ENCODE data around the gene BYSL. TPM values are rescaled to one million over a fixed set of nuclear protein-coding genes. Genes with fewer than 3 reads are reported as not detected.

The BYSL gene
- total and polyA plus RNA-seq, 10 of the 15 experiments (the other 5 are each of a cell fraction or from before 2014, with no cell fraction given), result 12.6 to 51.1 (median 33.0) TPM

DNA sequence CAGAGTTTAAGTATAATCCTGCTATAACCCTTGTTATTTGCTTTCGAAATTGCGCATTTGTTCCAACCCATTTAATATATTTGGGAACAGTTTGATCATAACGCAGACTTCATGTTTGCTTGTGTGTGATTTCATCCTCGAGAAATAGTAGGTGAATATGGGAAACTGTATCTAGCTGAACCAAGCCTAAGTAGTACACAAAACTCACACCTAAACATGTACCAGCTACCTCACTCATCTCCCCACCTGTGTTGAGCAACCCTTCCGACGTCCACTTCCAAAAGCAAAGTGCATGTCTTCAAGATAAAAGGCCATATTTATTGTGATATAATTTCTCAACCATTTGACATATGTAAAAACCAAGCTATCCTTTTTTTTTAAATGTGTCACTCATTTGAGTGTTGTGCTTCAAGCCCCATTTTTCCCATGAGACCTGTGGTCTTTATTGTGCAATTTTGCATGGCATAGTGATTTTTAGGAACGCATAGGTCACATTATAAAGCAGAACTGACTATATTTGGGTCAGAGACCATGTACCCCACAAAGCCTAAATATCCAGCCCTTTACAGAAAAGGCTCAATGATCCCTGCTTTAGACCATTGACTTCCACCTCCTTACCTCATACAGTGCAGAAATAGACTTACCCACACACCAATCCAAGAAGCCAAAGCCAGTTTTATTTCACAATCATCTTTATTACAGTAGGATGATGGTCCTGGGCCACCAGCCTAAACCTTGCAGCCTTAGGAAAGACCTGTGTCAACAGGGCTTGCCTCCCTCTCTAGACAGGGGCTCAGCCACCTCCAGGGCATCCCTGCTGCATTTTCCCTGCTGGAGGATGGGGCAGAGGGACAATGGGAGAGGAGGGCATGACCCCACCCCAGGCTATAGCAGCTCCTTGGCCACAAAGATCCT lies 13.2 kb downstream of the BYSL start:
- ChIA-PET POLR2A (interaction anchor here (1.6 kb wide), 1 partner anchor 91 kb away, joined by 4 read pairs; no protein-coding TSS in a partner anchor), CTCF (interaction anchor here (1.2 to 13.2 kb wide), 10 partner anchors 10 to 153 kb away, joined by 3 to 193 read pairs (median 7); partner anchors contain the start of genes BYSL, MED20 and TOMM6), RAD21 (ENCODE audit: unreplicated experiment) (interaction anchor here (0.9 to 3.4 kb wide), 3 partner anchors 13 to 133 kb away, joined by 3 to 24 read pairs (median 12); partner anchors contain the start of genes BYSL and MED20), SMC1A (ENCODE audit: uncharacterized antibody, unreplicated experiment) (interaction anchor here (1.6 to 12.4 kb wide), 3 partner anchors 14 to 110 kb away, joined by 6 to 138 read pairs (median 6); partner anchors contain the start of genes BYSL, MED20 and TAF8)
- Histone ChIP-seq H3K4me2 (ENCODE audit: control insufficient read depth, insufficient read depth) (no peak overlapping the region), H4K20me1 (ENCODE audit: control insufficient read depth, insufficient read depth) (peaks cover 2% of the 10 kb centered on the region; the same call in 1 of the 2 replicates), H3K9me3 (replicated peaks; ENCODE audit: control insufficient read depth, insufficient read depth, low read length) (no peaks in the 10 kb centered on the region), H3K27ac (ENCODE audit: control insufficient read depth, insufficient read depth) (no peak overlapping the region; the same call in 1 of the 2 replicates), H2AFZ (ENCODE audit: control insufficient read depth, low read depth, low read length) (no peak overlapping the region), H3K79me2 (ENCODE audit: control insufficient read depth, insufficient read depth, low read length) (peaks cover 15% of the 10 kb centered on the region), H3K4me1 (ENCODE audit: control insufficient read depth, insufficient read depth, low read length) (peaks cover 35% of the 10 kb centered on the region), H3K27me3 (replicated peaks in 1 of 2; ENCODE audit: control insufficient read depth in 2 of 2, insufficient read depth in 2 of 2, low read length in 1 of 2) (no peaks in the 10 kb centered on the region), H3K9ac (ENCODE audit: control insufficient read depth, insufficient read depth, low read length) (no peak overlapping the region; the same call in 1 of the 2 replicates), H3K4me3 (no peak overlapping the region), H3K36me3 (ENCODE audit: control insufficient read depth in 2 of 2, insufficient read depth in 2 of 2, low read length in 1 of 2) (peaks cover 31 to 38% of the 10 kb centered on the region in 2 experiments)
- FAIRE-seq (no peak), DNase-seq (ENCODE audit: low read depth, low spot score) (no peak), ATAC-seq (no peak)
- no TSS peak for BruUV-seq (replicated peaks)
- intact Hi-C loops (cut with micrococcal nuclease; ENCODE audit: unreplicated experiment) (no loop called here), in situ Hi-C loops (cut with MboI) (loop anchor here (10.0 kb wide), 1 partner anchor 110 kb away; no protein-coding TSS in a partner anchor)
- 53% methylated on average over 7 of the region's 7 CpGs for WGBS (ENCODE audit: insufficient coverage, insufficient replicate concordance, low lambda C conversion rate, missing lambda C conversion rate)
- TF ChIP-seq SMC3 (IDR thresholded peaks at IDR 0.05; ENCODE audit: borderline replicate concordance, low read length), result no peak
- TF ChIP-seq CEBPB (IDR thresholded peaks at IDR 0.05; ENCODE audit: borderline replicate concordance in 1 of 2, low read depth in 2 of 2, low read length in 2 of 2), result no peak
- TF ChIP-seq HCFC1 (IDR thresholded peaks at IDR 0.05; ENCODE audit: low read length), result no peak
- TF ChIP-seq, protein P1, sequence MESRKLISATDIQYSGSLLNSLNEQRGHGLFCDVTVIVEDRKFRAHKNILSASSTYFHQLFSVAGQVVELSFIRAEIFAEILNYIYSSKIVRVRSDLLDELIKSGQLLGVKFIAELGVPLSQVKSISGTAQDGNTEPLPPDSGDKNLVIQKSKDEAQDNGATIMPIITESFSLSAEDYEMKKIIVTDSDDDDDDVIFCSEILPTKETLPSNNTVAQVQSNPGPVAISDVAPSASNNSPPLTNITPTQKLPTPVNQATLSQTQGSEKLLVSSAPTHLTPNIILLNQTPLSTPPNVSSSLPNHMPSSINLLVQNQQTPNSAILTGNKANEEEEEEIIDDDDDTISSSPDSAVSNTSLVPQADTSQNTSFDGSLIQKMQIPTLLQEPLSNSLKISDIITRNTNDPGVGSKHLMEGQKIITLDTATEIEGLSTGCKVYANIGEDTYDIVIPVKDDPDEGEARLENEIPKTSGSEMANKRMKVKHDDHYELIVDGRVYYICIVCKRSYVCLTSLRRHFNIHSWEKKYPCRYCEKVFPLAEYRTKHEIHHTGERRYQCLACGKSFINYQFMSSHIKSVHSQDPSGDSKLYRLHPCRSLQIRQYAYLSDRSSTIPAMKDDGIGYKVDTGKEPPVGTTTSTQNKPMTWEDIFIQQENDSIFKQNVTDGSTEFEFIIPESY (IDR thresholded peaks at IDR 0.05), result no peak
- TF ChIP-seq NRF1 (conservative IDR thresholded peaks at IDR 0.05; ENCODE audit: low read depth, low read length), result no peak
- TF ChIP-seq HDAC6 (IDR thresholded peaks at IDR 0.05; ENCODE audit: unreplicated experiment), result no peak
- TF ChIP-seq, protein P2, sequence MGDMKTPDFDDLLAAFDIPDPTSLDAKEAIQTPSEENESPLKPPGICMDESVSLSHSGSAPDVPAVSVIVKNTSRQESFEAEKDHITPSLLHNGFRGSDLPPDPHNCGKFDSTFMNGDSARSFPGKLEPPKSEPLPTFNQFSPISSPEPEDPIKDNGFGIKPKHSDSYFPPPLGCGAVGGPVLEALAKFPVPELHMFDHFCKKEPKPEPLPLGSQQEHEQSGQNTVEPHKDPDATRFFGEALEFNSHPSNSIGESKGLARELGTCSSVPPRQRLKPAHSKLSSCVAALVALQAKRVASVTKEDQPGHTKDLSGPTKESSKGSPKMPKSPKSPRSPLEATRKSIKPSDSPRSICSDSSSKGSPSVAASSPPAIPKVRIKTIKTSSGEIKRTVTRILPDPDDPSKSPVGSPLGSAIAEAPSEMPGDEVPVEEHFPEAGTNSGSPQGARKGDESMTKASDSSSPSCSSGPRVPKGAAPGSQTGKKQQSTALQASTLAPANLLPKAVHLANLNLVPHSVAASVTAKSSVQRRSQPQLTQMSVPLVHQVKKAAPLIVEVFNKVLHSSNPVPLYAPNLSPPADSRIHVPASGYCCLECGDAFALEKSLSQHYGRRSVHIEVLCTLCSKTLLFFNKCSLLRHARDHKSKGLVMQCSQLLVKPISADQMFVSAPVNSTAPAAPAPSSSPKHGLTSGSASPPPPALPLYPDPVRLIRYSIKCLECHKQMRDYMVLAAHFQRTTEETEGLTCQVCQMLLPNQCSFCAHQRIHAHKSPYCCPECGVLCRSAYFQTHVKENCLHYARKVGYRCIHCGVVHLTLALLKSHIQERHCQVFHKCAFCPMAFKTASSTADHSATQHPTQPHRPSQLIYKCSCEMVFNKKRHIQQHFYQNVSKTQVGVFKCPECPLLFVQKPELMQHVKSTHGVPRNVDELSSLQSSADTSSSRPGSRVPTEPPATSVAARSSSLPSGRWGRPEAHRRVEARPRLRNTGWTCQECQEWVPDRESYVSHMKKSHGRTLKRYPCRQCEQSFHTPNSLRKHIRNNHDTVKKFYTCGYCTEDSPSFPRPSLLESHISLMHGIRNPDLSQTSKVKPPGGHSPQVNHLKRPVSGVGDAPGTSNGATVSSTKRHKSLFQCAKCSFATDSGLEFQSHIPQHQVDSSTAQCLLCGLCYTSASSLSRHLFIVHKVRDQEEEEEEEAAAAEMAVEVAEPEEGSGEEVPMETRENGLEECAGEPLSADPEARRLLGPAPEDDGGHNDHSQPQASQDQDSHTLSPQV (IDR thresholded peaks at IDR 0.05), result no peak
- TF ChIP-seq MTA3 (IDR thresholded peaks at IDR 0.05; ENCODE audit: borderline replicate concordance, low read length), result no peak
- TF ChIP-seq GABPA (IDR thresholded peaks at IDR 0.05; ENCODE audit: low read depth), result no peak
- TF ChIP-seq JUNB (IDR thresholded peaks at IDR 0.05), result no peak
- no peak for TF ChIP-seq NR2F1 (conservative IDR thresholded peaks at IDR 0.05)
- no peak for TF ChIP-seq NFXL1 (IDR thresholded peaks at IDR 0.05; ENCODE audit: borderline replicate concordance)
- no peak for TF ChIP-seq JUND (IDR thresholded peaks at IDR 0.05; ENCODE audit: low read depth, low read length)
- TF ChIP-seq ZNF24 (IDR thresholded peaks at IDR 0.05), result no peak
- TF ChIP-seq, protein P3, sequence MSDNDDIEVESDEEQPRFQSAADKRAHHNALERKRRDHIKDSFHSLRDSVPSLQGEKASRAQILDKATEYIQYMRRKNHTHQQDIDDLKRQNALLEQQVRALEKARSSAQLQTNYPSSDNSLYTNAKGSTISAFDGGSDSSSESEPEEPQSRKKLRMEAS (IDR thresholded peaks at IDR 0.05; ENCODE audit: low read depth, low read length), result no peak

Measured in GM12878 (cell line).